HL-60 (cell line): Measurements from ENCODE around the gene HBA1.

Source experiments
- CTCF ChIP-seq: IDR thresholded peaks from one replicate; pipeline ENCODE4 v1.5.1; 2011; ENCODE audit warnings: low read length, control low read depth, inconsistent platforms; ENCODE audit not compliant: insufficient read depth
- GABPA ChIP-seq: IDR thresholded peaks from 2 replicates; pipeline ENCODE4 v1.6.1; 2012; ENCODE audit warnings: low read depth
- POLR2AphosphoS5 ChIP-seq: IDR thresholded peaks from 2 replicates; pipeline ENCODE4 v1.6.1; 2012; ENCODE audit warnings: low read depth
- REST ChIP-seq: IDR thresholded peaks from 2 replicates; pipeline ENCODE4 v1.6.1; 2012; ENCODE audit warnings: low read depth; ENCODE audit not compliant: insufficient replicate concordance

DNA sequence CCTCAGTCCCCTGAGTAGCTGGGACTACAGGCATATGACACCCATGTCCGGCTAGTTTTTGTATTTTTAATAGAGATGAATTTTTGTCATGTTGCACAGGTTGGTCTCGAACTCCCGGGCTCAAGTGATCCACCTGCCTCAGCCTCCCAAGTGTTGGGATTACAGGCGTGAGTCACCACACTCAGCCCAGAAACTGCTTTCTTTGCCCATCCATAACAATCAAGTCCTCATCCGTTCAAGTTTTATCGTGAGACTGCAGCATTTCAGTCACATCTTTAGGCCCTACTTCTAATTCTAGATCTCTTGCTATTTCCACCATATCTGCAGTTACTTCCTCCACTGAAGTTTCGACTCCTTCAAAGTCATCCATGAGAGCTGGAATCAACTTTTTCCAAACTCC is 44.4 kb upstream of the HBA1 start:
- TF ChIP-seq CTCF (no peak), REST (no peak), POLR2AphosphoS5 (no peak), GABPA (no peak)
